SU-DHL-6 (cell line): Measurements from ENCODE around the gene CYTH4.

Experiments used
- H2AFZ ChIP-seq: fragments of 200-600 bp; sonication (generic); 2 replicates; pipeline ENCODE4 v1.6.1; 2014; ENCODE audit warnings: low read depth, mild to moderate bottlenecking, moderate library complexity, mixed read lengths, antibody characterized with exemption, low read length; ENCODE audit not compliant: severe bottlenecking
- H3F3A ChIP-seq: fragments of 200-600 bp; shearing (Covaris generic); 2 replicates; pipeline ENCODE4 v1.6.0; 2016; ENCODE audit warnings: antibody characterized with exemption, mild to moderate bottlenecking; ENCODE audit not compliant: insufficient read depth
- H3K27ac ChIP-seq: fragments of 200-600 bp; sonication (generic); 2 replicates; pipeline ENCODE4 v1.5.1; 2016; ENCODE audit warnings: low read depth, mild to moderate bottlenecking, low read length, moderate library complexity, mixed read lengths
- H3K27me3 ChIP-seq: fragments of 200-600 bp; sonication (generic), shearing (Covaris generic); 2 replicates; pipeline ENCODE4 v1.6.0; 2014; ENCODE audit warnings: mild to moderate bottlenecking, low read length
- H3K36me3 ChIP-seq: fragments of 200-600 bp; sonication (generic); 2 replicates; pipeline ENCODE4 v1.6.1; 2014; ENCODE audit warnings: mild to moderate bottlenecking, low read length, mixed read lengths
- H3K4me2 ChIP-seq: fragments of 300-600, 200-600 bp; shearing (Covaris generic), sonication (generic); 2 replicates; pipeline ENCODE4 v1.6.0; 2014; ENCODE audit warnings: low read length, low read depth, mild to moderate bottlenecking; ENCODE audit not compliant: poor library complexity, severe bottlenecking
- H3K4me3 ChIP-seq: fragments of 200-600 bp; sonication (generic); 2 replicates; pipeline ENCODE4 v1.5.1; 2014; ENCODE audit warnings: antibody characterized with exemption, low read length, mild to moderate bottlenecking, mixed read lengths; ENCODE audit not compliant: insufficient read depth, poor library complexity, severe bottlenecking
- H3K79me2 ChIP-seq: fragments of 200-600 bp; sonication (generic); 2 replicates; pipeline ENCODE4 v1.6.1; 2014; ENCODE audit warnings: mild to moderate bottlenecking, low read length, moderate library complexity; ENCODE audit not compliant: insufficient read depth
- H3K9ac ChIP-seq: fragments of 200-600 bp; sonication (generic); 2 replicates; pipeline ENCODE4 v1.7.0; 2014; ENCODE audit warnings: mild to moderate bottlenecking, low read length
- H3K9me2 ChIP-seq: fragments of 200-600 bp; sonication (generic); replicated peaks from 2 replicates; pipeline ENCODE4 v1.6.1; 2014; ENCODE audit warnings: low read length; ENCODE audit not compliant: insufficient read depth
- H3K9me3 ChIP-seq: fragments of 200-600 bp; sonication (generic); 2 replicates; pipeline ENCODE4 v1.6.1; 2014; ENCODE audit warnings: low read length, mixed read lengths; ENCODE audit not compliant: insufficient read depth
- H4K20me1 ChIP-seq: fragments of 200-600 bp; sonication (generic); 2 replicates; pipeline ENCODE4 v1.6.1; 2014; ENCODE audit warnings: low read depth, mild to moderate bottlenecking, antibody characterized with exemption, low read length, moderate library complexity, mixed read lengths
- EZH2phosphoT487 ChIP-seq: fragments of 200-600 bp; sonication (generic), shearing (Covaris generic); conservative IDR thresholded peaks from 2 replicates; pipeline ENCODE4 v1.6.1; 2018; ENCODE audit warnings: mild to moderate bottlenecking, antibody characterized with exemption, low read length, moderate library complexity, mixed read lengths
- TF ChIP-seq, protein P1 (sequence below): fragments of 200-600 bp; sonication (generic); IDR thresholded peaks from one replicate; pipeline ENCODE4 v1.5.1; 2017; ENCODE audit warnings: antibody characterized with exemption, mild to moderate bottlenecking, low read length, moderate library complexity; ENCODE audit not compliant: insufficient read depth, poor library complexity, severe bottlenecking

CYTH4 gene

DNA sequence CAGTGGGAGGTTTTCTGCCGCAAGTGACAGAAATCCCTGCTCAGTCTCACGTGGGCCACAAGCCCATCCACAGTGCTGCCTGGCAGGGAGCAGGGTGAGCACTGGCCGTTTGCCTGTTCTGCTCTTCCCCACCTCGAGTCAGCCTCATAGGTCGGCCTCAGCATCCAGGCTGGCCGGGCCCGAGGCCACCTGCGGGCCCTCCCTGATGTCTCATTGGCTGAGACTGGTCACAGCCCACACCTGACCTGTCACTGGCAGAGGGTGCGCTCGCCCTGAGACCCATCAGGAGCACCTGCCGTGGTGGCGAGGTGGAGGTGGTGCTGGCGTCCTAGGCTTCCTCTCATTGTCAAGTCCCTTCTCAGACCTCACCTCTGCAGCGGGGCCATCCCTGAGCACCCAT is 72.9 kb downstream of the CYTH4 start:
- H3K36me3 ChIP-seq: no peaks in the 10 kb centered on the region
- no peaks in the 10 kb centered on the region for H3K79me2 ChIP-seq
- H3K9me3 ChIP-seq: no peaks in the 10 kb centered on the region
- TF ChIP-seq EZH2phosphoT487: no peak
- TF ChIP-seq, protein P1, sequence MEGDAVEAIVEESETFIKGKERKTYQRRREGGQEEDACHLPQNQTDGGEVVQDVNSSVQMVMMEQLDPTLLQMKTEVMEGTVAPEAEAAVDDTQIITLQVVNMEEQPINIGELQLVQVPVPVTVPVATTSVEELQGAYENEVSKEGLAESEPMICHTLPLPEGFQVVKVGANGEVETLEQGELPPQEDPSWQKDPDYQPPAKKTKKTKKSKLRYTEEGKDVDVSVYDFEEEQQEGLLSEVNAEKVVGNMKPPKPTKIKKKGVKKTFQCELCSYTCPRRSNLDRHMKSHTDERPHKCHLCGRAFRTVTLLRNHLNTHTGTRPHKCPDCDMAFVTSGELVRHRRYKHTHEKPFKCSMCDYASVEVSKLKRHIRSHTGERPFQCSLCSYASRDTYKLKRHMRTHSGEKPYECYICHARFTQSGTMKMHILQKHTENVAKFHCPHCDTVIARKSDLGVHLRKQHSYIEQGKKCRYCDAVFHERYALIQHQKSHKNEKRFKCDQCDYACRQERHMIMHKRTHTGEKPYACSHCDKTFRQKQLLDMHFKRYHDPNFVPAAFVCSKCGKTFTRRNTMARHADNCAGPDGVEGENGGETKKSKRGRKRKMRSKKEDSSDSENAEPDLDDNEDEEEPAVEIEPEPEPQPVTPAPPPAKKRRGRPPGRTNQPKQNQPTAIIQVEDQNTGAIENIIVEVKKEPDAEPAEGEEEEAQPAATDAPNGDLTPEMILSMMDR: no peak
- no peak overlapping the region for H3K27ac ChIP-seq
- no peak overlapping the region for H3K4me2 ChIP-seq
- H2AFZ ChIP-seq: no peak overlapping the region
- no peaks in the 10 kb centered on the region for H3F3A ChIP-seq
- no peaks in the 10 kb centered on the region for H4K20me1 ChIP-seq
- no peak overlapping the region for H3K4me3 ChIP-seq
- no peaks in the 10 kb centered on the region for H3K9me2 ChIP-seq
- no peak overlapping the region for H3K9ac ChIP-seq
- no peaks in the 10 kb centered on the region for H3K27me3 ChIP-seq

DNA sequence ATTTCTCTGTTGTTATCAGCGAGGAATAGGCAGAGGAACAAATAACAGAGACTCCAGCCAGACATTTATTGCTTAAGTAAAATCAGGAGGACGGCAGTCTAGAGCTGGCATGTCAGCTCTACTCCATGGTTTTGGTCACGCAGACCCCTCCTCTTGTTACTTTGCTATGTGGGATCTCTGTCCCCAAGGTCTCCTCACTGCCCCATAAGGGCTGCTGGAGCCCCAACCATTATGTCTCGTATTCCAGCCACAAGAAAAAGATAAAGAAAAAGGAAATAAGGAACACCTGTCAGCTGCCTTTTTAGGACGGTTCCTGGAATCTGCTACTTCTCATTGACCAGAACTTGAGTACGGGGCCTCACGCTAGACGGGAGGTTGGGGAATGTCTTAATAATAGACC is 74.6 kb downstream of the CYTH4 start:
- TF ChIP-seq EZH2phosphoT487: no peak
- TF ChIP-seq, protein P1: no peak
- no peak overlapping the region for H3K27ac ChIP-seq

DNA sequence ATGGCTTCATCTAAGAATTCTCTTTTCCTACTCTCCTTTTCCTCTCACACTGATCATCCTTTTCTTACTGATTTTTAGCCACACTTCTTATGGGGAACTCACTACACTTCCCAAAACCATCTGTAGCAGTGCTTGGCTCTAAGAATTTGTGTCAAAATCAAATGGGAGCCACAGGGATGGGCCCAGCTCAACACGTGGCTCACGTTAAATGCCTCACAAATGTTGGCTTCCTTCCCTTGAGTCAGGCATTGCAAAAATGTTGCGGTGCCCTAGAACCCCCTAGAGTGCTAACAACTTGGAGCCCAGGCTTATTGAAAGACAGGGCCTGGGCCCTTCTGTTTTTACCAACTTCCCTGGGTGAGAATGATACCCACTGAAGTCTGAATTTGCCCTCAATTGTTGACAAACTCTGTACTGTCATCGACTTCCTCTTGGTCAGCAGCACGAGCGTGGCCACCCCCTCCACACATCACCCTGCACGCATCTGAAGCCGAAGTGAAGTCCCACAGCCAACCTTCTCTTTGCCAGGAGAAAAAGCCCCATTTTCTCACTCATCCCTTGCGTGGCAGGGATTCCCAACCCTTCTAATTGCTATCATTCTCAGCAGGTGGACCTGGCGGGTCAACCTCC is 75.3 kb downstream of the CYTH4 start:
- no peak overlapping the region for H3K4me3 ChIP-seq
- H3K27ac ChIP-seq: no peak overlapping the region
- no peaks in the 10 kb centered on the region for H3K36me3 ChIP-seq
- H3K79me2 ChIP-seq: no peaks in the 10 kb centered on the region
- H2AFZ ChIP-seq: no peak overlapping the region
- TF ChIP-seq, protein P1: no peak
- no peak for TF ChIP-seq EZH2phosphoT487
- H3K27me3 ChIP-seq: no peaks in the 10 kb centered on the region
- no peak overlapping the region for H3K9ac ChIP-seq
- H4K20me1 ChIP-seq: no peaks in the 10 kb centered on the region
- no peaks in the 10 kb centered on the region for H3F3A ChIP-seq
- no peaks in the 10 kb centered on the region for H3K9me2 ChIP-seq
- H3K4me2 ChIP-seq: no peak overlapping the region
- no peaks in the 10 kb centered on the region for H3K9me3 ChIP-seq

More for the DNA sequence above, 74.6 kb downstream of the CYTH4 start:
- Histone ChIP-seq H3K9ac (no peak overlapping the region), H3K9me3 (no peaks in the 10 kb centered on the region), H3K9me2 (no peaks in the 10 kb centered on the region), H3K4me2 (no peak overlapping the region), H3K4me3 (no peak overlapping the region), H3F3A (no peaks in the 10 kb centered on the region), H3K27me3 (no peaks in the 10 kb centered on the region), H3K79me2 (no peaks in the 10 kb centered on the region), H4K20me1 (no peaks in the 10 kb centered on the region), H2AFZ (no peak overlapping the region), H3K36me3 (no peaks in the 10 kb centered on the region)
